ENCODE measurements around the gene CENPX.

Gene CENPX

DNA sequence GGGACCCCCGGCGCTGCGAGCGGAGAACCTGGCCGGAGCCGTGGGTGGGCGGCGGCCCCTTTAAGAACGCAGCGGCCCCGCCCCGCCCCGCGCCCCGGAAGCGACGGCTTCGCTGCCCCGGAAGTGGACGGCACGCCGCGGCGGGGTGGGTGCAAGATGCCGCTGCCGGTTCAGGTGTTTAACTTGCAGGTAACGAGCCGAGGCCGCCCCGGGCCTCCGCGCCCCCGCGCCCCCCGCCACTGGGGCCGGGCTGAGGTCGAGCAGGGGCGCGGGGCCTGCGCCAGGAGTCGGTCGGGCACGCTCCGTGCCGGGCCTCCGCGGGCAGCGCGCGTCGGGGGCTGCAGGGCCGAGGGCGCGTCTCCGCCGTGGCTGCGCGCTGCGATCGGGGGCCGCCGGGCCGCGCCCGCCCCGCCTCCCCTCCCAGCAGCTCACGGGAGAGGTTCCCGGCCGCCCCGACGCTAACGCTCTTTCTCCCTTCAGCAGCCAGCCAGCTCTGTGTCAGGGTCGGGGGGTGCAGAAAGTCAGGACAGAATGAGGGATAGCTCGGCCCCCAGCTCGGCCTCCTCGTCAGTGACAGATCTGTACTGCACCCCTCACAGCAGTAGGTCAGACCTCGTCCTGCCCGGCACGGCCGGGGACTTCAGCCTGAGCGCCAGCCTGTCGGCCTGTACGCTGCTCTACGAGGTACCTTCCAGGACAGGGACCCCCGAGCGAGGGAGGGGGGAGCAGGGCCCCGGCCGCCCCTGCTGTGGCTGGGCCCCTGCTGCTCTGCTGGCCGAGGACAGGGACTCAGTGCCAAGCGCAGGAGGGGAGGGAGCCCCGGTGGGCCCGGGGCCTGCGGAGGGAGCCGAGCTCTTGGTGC is 29.3 kb upstream of the CENPX start, which contains the start of the genes GPS1 and RFNG:
GPS1 (plus strand) TSS at position 123 of the 862 bp plus-strand sequence; CDS start at position 157, 34 bp downstream.
RFNG (minus strand) TSS at position 36 of the 862 bp plus-strand sequence. CDS start 45 bp downstream, outside the sequence.
- peak; percentile 50 for DNase-seq (ENCODE audit: low read depth, low spot score)
- peak within 1 kb of the TSS; percentile 76 for H3K4me3 ChIP-seq (ENCODE audit: low read depth, low read length)
- TF ChIP-seq, protein P1, sequence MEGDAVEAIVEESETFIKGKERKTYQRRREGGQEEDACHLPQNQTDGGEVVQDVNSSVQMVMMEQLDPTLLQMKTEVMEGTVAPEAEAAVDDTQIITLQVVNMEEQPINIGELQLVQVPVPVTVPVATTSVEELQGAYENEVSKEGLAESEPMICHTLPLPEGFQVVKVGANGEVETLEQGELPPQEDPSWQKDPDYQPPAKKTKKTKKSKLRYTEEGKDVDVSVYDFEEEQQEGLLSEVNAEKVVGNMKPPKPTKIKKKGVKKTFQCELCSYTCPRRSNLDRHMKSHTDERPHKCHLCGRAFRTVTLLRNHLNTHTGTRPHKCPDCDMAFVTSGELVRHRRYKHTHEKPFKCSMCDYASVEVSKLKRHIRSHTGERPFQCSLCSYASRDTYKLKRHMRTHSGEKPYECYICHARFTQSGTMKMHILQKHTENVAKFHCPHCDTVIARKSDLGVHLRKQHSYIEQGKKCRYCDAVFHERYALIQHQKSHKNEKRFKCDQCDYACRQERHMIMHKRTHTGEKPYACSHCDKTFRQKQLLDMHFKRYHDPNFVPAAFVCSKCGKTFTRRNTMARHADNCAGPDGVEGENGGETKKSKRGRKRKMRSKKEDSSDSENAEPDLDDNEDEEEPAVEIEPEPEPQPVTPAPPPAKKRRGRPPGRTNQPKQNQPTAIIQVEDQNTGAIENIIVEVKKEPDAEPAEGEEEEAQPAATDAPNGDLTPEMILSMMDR (IDR thresholded peaks at IDR 0.05; ENCODE audit: low read depth, low read length), result no peak
- in situ Hi-C loops (cut with HindIII; ENCODE audit: low sequenced_read_pairs), result no loop called here

- TF ChIP-seq, protein P1 (IDR thresholded peaks at IDR 0.05; ENCODE audit: low read depth, low read length), result no peak
- peak overlapping the region; percentile 76 for H3K4me3 ChIP-seq (ENCODE audit: low read depth, low read length)
- no peak for DNase-seq (ENCODE audit: low read depth, low spot score)
- in situ Hi-C loops (cut with HindIII; ENCODE audit: low sequenced_read_pairs), result no loop called here
Observed at GRCh38 chr17:82050761-82051641, 28.3 kb upstream of the CENPX start.

- no peak for DNase-seq (ENCODE audit: low read depth, low spot score)
- H3K4me3 ChIP-seq (ENCODE audit: low read depth, low read length), result peak overlapping the region; percentile 76
- TF ChIP-seq, protein P1 (IDR thresholded peaks at IDR 0.05; ENCODE audit: low read depth, low read length), result no peak
- in situ Hi-C loops (cut with HindIII; ENCODE audit: low sequenced_read_pairs), result no loop called here
Observed at GRCh38 chr17:82050152-82050760, 27.6 kb upstream of the CENPX start.

- TF ChIP-seq, protein P1 (IDR thresholded peaks at IDR 0.05; ENCODE audit: low read depth, low read length), result no peak
- no peak overlapping the region for H3K4me3 ChIP-seq (ENCODE audit: low read depth, low read length)
- no peak for DNase-seq (ENCODE audit: low read depth, low spot score)
- in situ Hi-C loops (cut with HindIII; ENCODE audit: low sequenced_read_pairs), result no loop called here
Observed at GRCh38 chr17:82049521-82049971, 26.9 kb upstream of the CENPX start.

GRCh38 chr17:82049106-82049505 is 26.4 kb upstream of the CENPX start:
- TF ChIP-seq, protein P1 (IDR thresholded peaks at IDR 0.05; ENCODE audit: low read depth, low read length), result no peak
- in situ Hi-C loops (cut with HindIII; ENCODE audit: low sequenced_read_pairs), result no loop called here
- no peak for DNase-seq (ENCODE audit: low read depth, low spot score)
- no peak overlapping the region for H3K4me3 ChIP-seq (ENCODE audit: low read depth, low read length)

DNA sequence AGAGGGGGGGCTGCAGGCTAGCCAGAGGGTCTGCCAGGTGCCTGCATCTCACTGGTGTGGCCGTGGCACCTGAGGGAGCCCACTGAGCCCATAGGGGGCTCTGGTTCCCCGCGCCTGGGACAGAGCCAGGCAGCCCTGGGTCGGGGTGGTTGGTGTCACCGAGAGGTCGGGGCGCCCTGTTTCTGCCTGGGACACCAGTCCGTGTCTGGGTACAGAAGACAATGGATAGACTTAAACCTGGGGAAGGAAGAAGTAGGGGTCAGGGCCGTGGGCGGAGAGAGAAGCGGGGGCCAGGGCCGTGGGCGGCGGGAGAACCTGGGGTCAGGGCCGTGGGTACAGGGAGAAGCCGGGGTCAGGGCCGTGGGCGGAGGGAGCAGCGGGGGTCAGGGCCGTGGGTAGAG is 25.9 kb upstream of the CENPX start:
- in situ Hi-C loops (cut with HindIII; ENCODE audit: low sequenced_read_pairs), result no loop called here
- TF ChIP-seq, protein P1 (IDR thresholded peaks at IDR 0.05; ENCODE audit: low read depth, low read length), result no peak
- no peak overlapping the region for H3K4me3 ChIP-seq (ENCODE audit: low read depth, low read length)
- no peak for DNase-seq (ENCODE audit: low read depth, low spot score)
